Nephron progenitor cell (in vitro differentiated cells): ENCODE measurements around the gene MDK.
A peak's percentile ranks its signal among the peaks of the same experiment; 100 is the strongest.

Experiments
- DNase-seq: peaks from one replicate; pipeline ENCODE4 v3.0.0; 2021
- H3K27ac Mint-ChIP-seq: 2 replicates; pipeline ENCODE4 v1.8.0; 2021; ENCODE audit warnings: mild to moderate bottlenecking, moderate library complexity, mixed read lengths
- H3K27me3 Mint-ChIP-seq: 2 replicates; pipeline ENCODE4 v1.8.0; 2021; ENCODE audit warnings: mild to moderate bottlenecking, low read depth, mixed read lengths; ENCODE audit not compliant: poor library complexity
- H3K36me3 Mint-ChIP-seq: 2 replicates; pipeline ENCODE4 v1.8.0; 2021; ENCODE audit warnings: low read depth, mixed read lengths
- H3K4me1 Mint-ChIP-seq: 2 replicates; pipeline ENCODE4 v1.8.0; 2021; ENCODE audit warnings: mixed read lengths
- H3K4me3 Mint-ChIP-seq: 2 replicates; pipeline ENCODE4 v1.8.0; 2021; ENCODE audit warnings: mild to moderate bottlenecking, moderate library complexity, mixed read lengths
- H3K9me3 Mint-ChIP-seq: 2 replicates; pipeline ENCODE4 v1.8.0; 2021; ENCODE audit warnings: mild to moderate bottlenecking, moderate library complexity, mixed read lengths
- CTCF ChIP-seq: fragments of 200-600 bp; sonication (generic); IDR thresholded peaks from 2 replicates; pipeline ENCODE4 v1.5.0; 2021; ENCODE audit warnings: antibody characterized with exemption

MDK gene

DNA sequence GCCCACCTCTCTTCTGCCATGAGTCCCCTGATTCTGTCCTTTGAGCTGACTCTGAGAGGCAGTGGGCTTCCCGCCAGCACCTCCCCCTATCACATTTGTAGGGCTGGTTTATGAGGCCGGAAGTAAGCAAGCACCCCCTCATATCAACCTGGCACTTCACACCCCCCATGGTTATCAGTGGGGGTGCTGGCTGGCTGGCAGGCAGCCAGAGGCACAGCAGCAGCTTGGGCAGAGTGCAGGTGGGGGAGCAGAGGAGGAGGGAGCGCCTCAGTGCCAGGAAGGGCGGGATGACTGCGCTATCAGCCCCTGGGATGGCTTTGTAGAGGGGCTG, 33.0 kb downstream of the MDK start:
- Mint-ChIP-seq H3K4me1 (peaks cover 24% of the 10 kb centered on the region), H3K27me3 (peaks cover 3% of the 10 kb centered on the region), H3K27ac (peak overlapping the region; percentile 25), H3K4me3 (no peak overlapping the region), H3K9me3 (no peaks in the 10 kb centered on the region), H3K36me3 (peaks cover 40% of the 10 kb centered on the region)
- DNase-seq = no peak
- TF ChIP-seq CTCF = no peak

DNA sequence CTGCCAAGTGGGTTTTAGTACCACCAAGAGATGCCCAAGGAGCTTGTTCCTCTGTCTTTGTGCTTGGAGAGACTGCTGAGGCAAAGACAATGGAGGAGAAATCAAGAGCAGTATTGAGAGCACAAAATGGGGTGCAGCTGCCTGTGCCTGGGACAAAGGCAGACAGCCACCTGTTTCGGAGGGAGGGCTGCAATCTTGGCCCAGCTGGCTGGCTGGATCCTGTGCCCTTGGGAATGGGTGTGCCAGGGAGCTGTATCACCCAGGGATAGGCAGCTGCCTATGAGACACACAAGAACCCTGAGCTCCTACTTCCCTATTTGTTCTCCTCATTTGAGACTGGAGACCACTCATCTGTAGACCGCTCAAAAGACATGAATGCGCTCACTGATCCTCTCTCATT, 33.4 kb downstream of the MDK start:
- Mint-ChIP-seq H3K4me3 (no peak overlapping the region), H3K27me3 (peaks cover 3% of the 10 kb centered on the region), H3K27ac (no peak overlapping the region), H3K4me1 (peaks cover 24% of the 10 kb centered on the region), H3K36me3 (peaks cover 41% of the 10 kb centered on the region), H3K9me3 (no peaks in the 10 kb centered on the region)
- no peak for DNase-seq
- no peak for TF ChIP-seq CTCF

DNA sequence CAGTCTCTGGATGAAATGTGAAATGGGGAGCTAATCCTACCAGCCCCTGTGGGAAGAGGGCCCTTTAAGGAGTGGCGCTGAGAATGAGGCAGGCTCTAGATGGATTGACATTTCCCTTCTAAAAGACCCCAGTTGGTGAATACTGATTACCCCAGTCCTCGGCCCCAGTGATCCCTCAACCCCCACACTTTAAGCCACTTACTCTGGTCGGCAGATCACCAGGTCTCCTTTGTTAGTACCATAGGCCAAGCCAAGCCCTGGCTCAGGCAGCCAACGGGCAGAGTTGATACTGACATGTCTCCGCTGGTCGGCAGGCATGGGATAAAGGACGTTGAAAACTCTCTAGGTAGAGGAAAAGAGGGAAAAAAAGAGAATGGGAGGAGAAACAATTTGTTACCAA, 36.2 kb downstream of the MDK start:
- Mint-ChIP-seq H3K4me1 (peaks cover 26% of the 10 kb centered on the region), H3K27me3 (peaks cover 3% of the 10 kb centered on the region), H3K27ac (peak overlapping the region; percentile 8), H3K4me3 (no peak overlapping the region), H3K9me3 (no peaks in the 10 kb centered on the region), H3K36me3 (peaks cover 45% of the 10 kb centered on the region)
- TF ChIP-seq CTCF = no peak
- DNase-seq = no peak

DNA sequence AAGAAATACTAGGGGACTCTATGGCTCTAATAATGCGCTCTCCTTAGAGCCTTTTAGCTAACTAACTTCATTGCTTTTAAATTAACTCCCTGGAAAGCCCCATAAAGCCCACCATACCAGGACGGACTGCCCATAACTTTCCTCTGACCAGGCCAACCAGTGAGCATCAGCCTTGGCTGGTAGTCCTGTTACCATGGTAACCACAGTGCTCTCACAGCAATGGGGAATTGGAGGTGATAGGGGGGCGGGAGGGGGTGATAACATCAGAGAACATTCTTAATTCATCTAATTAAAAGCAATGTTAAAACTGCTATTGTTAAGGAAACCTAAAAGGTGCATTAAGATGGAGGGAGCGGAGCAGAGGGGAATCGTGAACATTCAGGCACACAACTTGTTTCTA, 37.3 kb downstream of the MDK start:
- peaks cover 3% of the 10 kb centered on the region for H3K27me3 Mint-ChIP-seq
- no peaks in the 10 kb centered on the region for H3K9me3 Mint-ChIP-seq
- no peak for TF ChIP-seq CTCF
- no peak for DNase-seq
- H3K27ac Mint-ChIP-seq = no peak overlapping the region
- no peak overlapping the region for H3K4me3 Mint-ChIP-seq
- H3K4me1 Mint-ChIP-seq = peaks cover 29% of the 10 kb centered on the region
- H3K36me3 Mint-ChIP-seq = peaks cover 44% of the 10 kb centered on the region

- no peak for TF ChIP-seq CTCF
- H3K4me3 Mint-ChIP-seq = no peak overlapping the region
- H3K27me3 Mint-ChIP-seq = peaks cover 8% of the 10 kb centered on the region
- H3K27ac Mint-ChIP-seq = no peak overlapping the region
- peaks cover 29% of the 10 kb centered on the region for H3K4me1 Mint-ChIP-seq
- no peak for DNase-seq
- no peaks in the 10 kb centered on the region for H3K9me3 Mint-ChIP-seq
- H3K36me3 Mint-ChIP-seq = peaks cover 36% of the 10 kb centered on the region
Observed at GRCh38 chr11:46420513-46420912, 39.0 kb downstream of the MDK start.

GRCh38 chr11:46421257-46421880, 39.9 kb downstream of the MDK start:
- no peak for TF ChIP-seq CTCF
- Mint-ChIP-seq H3K36me3 (peaks cover 34% of the 10 kb centered on the region), H3K4me3 (no peak overlapping the region), H3K4me1 (peaks cover 29% of the 10 kb centered on the region), H3K27ac (no peak overlapping the region), H3K9me3 (no peaks in the 10 kb centered on the region), H3K27me3 (peaks cover 8% of the 10 kb centered on the region)
- no peak for DNase-seq
